Esophagus muscularis mucosa (tissue), 4 donors: ENCODE data around the gene GRK4. TPM values are rescaled to one million over a fixed set of nuclear protein-coding genes. Genes with fewer than 3 reads are reported as not detected.
A peak's percentile ranks its signal among the peaks of the same experiment; 100 is the strongest.
"Not testable (repeated sequence)": the region's sequence is repeated elsewhere in the genome, so short reads cannot be mapped to it uniquely, and the experiment has no call there.

Experiments used
- DNase-seq: peaks from one replicate; pipeline ENCODE4 v3.0.0-alpha.2; 2017; ENCODE audit errors: extremely low spot score
- H3K27ac ChIP-seq, 4 donors: fragments of 200-600 bp; sonication (generic); replicated peaks in 1 of 4; 1 replicate in 3 of 4; 2 replicates in 1 of 4; pipeline ENCODE4 v1.5.1; 2016 to 2019; ENCODE audit warnings: mild to moderate bottlenecking in 1 of 4
- H3K27me3 ChIP-seq, 4 donors: fragments of 200-600 bp; sonication (generic); one replicate each; pipeline versions ENCODE4 v1.5.1 to v1.6.0; 2016 to 2019
- H3K36me3 ChIP-seq, 4 donors: fragments of 200-600 bp; sonication (generic); one replicate each; pipeline ENCODE4 v1.5.1; 2016 to 2019
- H3K4me1 ChIP-seq, 4 donors: fragments of 200-600 bp; sonication (generic); one replicate each; pipeline ENCODE4 v1.5.1; 2016 to 2019
- H3K4me3 ChIP-seq, 4 donors: fragments of 200-600 bp; sonication (generic); 1 replicate in 2 of 4; 2 replicates in 2 of 4; pipeline ENCODE4 v1.5.1; 2016 to 2019; ENCODE audit warnings: mild to moderate bottlenecking in 4 of 4, moderate library complexity in 1 of 4
- H3K9me3 ChIP-seq, 4 donors: fragments of 200-600 bp; sonication (generic); 1 replicate in 3 of 4; 2 replicates in 1 of 4; pipeline ENCODE4 v1.5.1; 2016 to 2019
- CTCF ChIP-seq, 3 experiments: fragments of 200-600 bp in 2 of 3; fragments of 450-650 bp in 1 of 3; sonication (generic) in 2 of 3; IDR thresholded peaks; one replicate each; pipeline ENCODE4 v1.5.1; 2017 to 2019; ENCODE audit warnings: antibody characterized with exemption in 3 of 3, mild to moderate bottlenecking in 2 of 3, moderate library complexity in 1 of 3
- EP300 ChIP-seq: sonication (generic); formaldehyde crosslinking; IDR thresholded peaks from one replicate; pipeline ENCODE4 v1.6.1; 2017; ENCODE audit warnings: antibody characterized with exemption
- POLR2A ChIP-seq: fragments of 450-650 bp; IDR thresholded peaks from one replicate; pipeline ENCODE4 v1.6.1; 2017; ENCODE audit warnings: antibody characterized with exemption, moderate library complexity, mild to moderate bottlenecking, low read depth
- POLR2AphosphoS5 ChIP-seq, 2 donors: sonication (generic); formaldehyde crosslinking; IDR thresholded peaks; one replicate each; pipeline ENCODE4 v1.6.1; 2017; ENCODE audit warnings: antibody characterized with exemption in 2 of 2
- WGBS: methylation state at CpG from one replicate; pipeline ENCODE4 v1.1.5; 2018; 5-methylcytosine and 5-hydroxymethylcytosine counted together
- intact Hi-C: fragments of 100-400 bp; cut with DNase I; formaldehyde crosslinking; loops from one replicate; pipeline ENCODE4 v1.15.1; 2023
- total RNA-seq, 4 donors: library from RNA; depleted of rRNA; stranded (reverse); fragments of >200 nt; gene quantifications; one replicate each; pipeline versions ENCODE4 v1.1.0 to v1.2.1, GENCODE V29; 2016

Gene GRK4
- total RNA-seq, 4 donors from 2014 or later, result 4.8 to 8.0 (median 6.4) TPM

GRCh38 chr4:2937146-2937857, 26.1 kb upstream of the GRK4 start:
- intact Hi-C loops, result loop anchor here (10.0 kb wide), 1 partner anchor 173 kb away; no protein-coding TSS in a partner anchor
- no peak overlapping the region for H3K27ac ChIP-seq
- TF ChIP-seq EP300 (no peak), POLR2A (no peak), POLR2AphosphoS5 (IDR thresholded peaks at IDR 0.05) (peak in 1 of 2 donors; percentile 4)
- no peak overlapping the region for H3K4me3 ChIP-seq
- H3K4me1 ChIP-seq, result peaks cover 34 to 43% (median 42%) of the 10 kb centered on the region in 4 donors
- WGBS, result 78% methylated on average over 23 of the region's 23 CpGs
- no peak for DNase-seq
- H3K9me3 ChIP-seq, result no peaks in the 10 kb centered on the region
- H3K27me3 ChIP-seq, result no peaks in the 10 kb centered on the region
- peaks cover 37 to 57% (median 52%) of the 10 kb centered on the region in 4 donors for H3K36me3 ChIP-seq

- Histone ChIP-seq H3K9me3 (no peaks in the 10 kb centered on the region), H3K4me3 (no peak overlapping the region), H3K27me3 (no peaks in the 10 kb centered on the region), H3K27ac (no peak overlapping the region), H3K36me3 (peaks cover 37 to 64% (median 59%) of the 10 kb centered on the region in 4 donors), H3K4me1 (peaks cover 28 to 36% (median 35%) of the 10 kb centered on the region in 4 donors)
- DNase-seq, result no peak
- intact Hi-C loops, result loop anchor here (10.0 kb wide), 1 partner anchor 173 kb away; no protein-coding TSS in a partner anchor
- 86% methylated on average over 12 of the region's 12 CpGs for WGBS
- TF ChIP-seq CTCF (IDR thresholded peaks at IDR 0.05) (no peak), POLR2A (no peak), POLR2AphosphoS5 (IDR thresholded peaks at IDR 0.05) (no peak), EP300 (no peak)
Measured at GRCh38 chr4:2937986-2938385, 25.4 kb upstream of the GRK4 start.

- intact Hi-C loops, result loop anchor here (10.0 kb wide), 1 partner anchor 174 kb away; no protein-coding TSS in a partner anchor
- DNase-seq, result not testable (repeated sequence)
Measured at GRCh38 chr4:2938411-2938810, 25.0 kb upstream of the GRK4 start.

GRCh38 chr4:2938906-2939305, 24.5 kb upstream of the GRK4 start:
- Histone ChIP-seq H3K27ac (no peak overlapping the region), H3K4me1 (peaks cover 20 to 27% (median 26%) of the 10 kb centered on the region in 4 donors), H3K36me3 (peaks cover 43 to 73% (median 68%) of the 10 kb centered on the region in 4 donors), H3K27me3 (no peaks in the 10 kb centered on the region), H3K4me3 (no peak overlapping the region), H3K9me3 (no peaks in the 10 kb centered on the region)
- DNase-seq, result no peak
- 86% methylated on average over 13 of the region's 14 CpGs for WGBS
- intact Hi-C loops, result loop anchor here (10.0 kb wide), 1 partner anchor 174 kb away; no protein-coding TSS in a partner anchor
- TF ChIP-seq POLR2A, result no peak
- TF ChIP-seq POLR2AphosphoS5 (IDR thresholded peaks at IDR 0.05), result no peak
- no peak for TF ChIP-seq EP300
- TF ChIP-seq CTCF (IDR thresholded peaks at IDR 0.05), result no peak

More at GRCh38 chr4:2938411-2938810, 25.0 kb upstream of the GRK4 start:
- WGBS, result 93% methylated on average over 8 of the region's 10 CpGs
- not testable (repeated sequence) for H3K27me3 ChIP-seq, H3K9me3 ChIP-seq, H3K27ac ChIP-seq, H3K4me3 ChIP-seq
- peaks cover 39 to 68% (median 63%) of the 10 kb centered on the region in 4 donors for H3K36me3 ChIP-seq
- H3K4me1 ChIP-seq, result peaks cover 25 to 32% (median 31%) of the 10 kb centered on the region in 4 donors

GRCh38 chr4:2939383-2940243, 23.8 kb upstream of the GRK4 start:
- Histone ChIP-seq H3K27me3 (no peaks in the 10 kb centered on the region), H3K4me1 (peaks cover 19 to 25% (median 24%) of the 10 kb centered on the region in 4 donors), H3K27ac (no peak overlapping the region), H3K36me3 (peaks cover 50 to 80% (median 75%) of the 10 kb centered on the region in 4 donors), H3K4me3 (no peak overlapping the region), H3K9me3 (no peaks in the 10 kb centered on the region)
- intact Hi-C loops, result loop anchor here (10.0 kb wide), 1 partner anchor 175 kb away; no protein-coding TSS in a partner anchor
- DNase-seq, result no peak
- no peak for TF ChIP-seq POLR2A
- TF ChIP-seq POLR2AphosphoS5 (IDR thresholded peaks at IDR 0.05), result no peak
- TF ChIP-seq EP300, result no peak
- TF ChIP-seq CTCF (IDR thresholded peaks at IDR 0.05), result no peak
- WGBS, result 89% methylated on average over 3 of the region's 30 CpGs
